WTC11 (cell line): ENCODE measurements around the gene FBXO31. TPM values are rescaled to one million over a fixed set of nuclear protein-coding genes. Genes with fewer than 3 reads are reported as not detected.
"Not testable (repeated sequence)": the region's sequence is repeated elsewhere in the genome, so short reads cannot be mapped to it uniquely, and the experiment has no call there.

ENCODE experiments used
- ATAC-seq: fragments of 200-7000 bp; cut with Tn5 transposase; 2 replicates; pipeline ENCODE4 v1.10.0; 2021; ENCODE audit warnings: mild to moderate bottlenecking, moderate library complexity
- CTCF ChIA-PET: fragments of 300-600 bp; sonication (Branson Sonifier 250); formaldehyde crosslinking; loops from one replicate; lab custom pipeline; 2021; ENCODE audit warnings: antibody characterized with exemption; lab: Charles Lee
- POLR2A ChIA-PET: fragments of 350-600 bp; sonication (Branson Sonifier 250); formaldehyde crosslinking; loops from one replicate; lab custom pipeline; 2021; ENCODE audit warnings: antibody characterized with exemption; lab: Charles Lee
- DNase-seq: peaks from one replicate; pipeline ENCODE4 v3.0.0; 2021; ENCODE audit warnings: low spot score
- H3K27ac Mint-ChIP-seq: 2 replicates; pipeline ENCODE4 v1.8.0; 2021; ENCODE audit warnings: mixed read lengths
- H3K27me3 Mint-ChIP-seq: 2 replicates; pipeline ENCODE4 v1.8.0; 2021; ENCODE audit warnings: low read depth, mild to moderate bottlenecking, moderate library complexity, mixed read lengths
- H3K36me3 Mint-ChIP-seq: 2 replicates; pipeline ENCODE4 v1.8.0; 2021; ENCODE audit warnings: mixed read lengths
- H3K4me1 Mint-ChIP-seq: 2 replicates; pipeline ENCODE4 v1.8.0; 2022; ENCODE audit warnings: mixed read lengths
- H3K4me3 Mint-ChIP-seq: 2 replicates; pipeline ENCODE4 v1.8.0; 2021; ENCODE audit warnings: mild to moderate bottlenecking, moderate library complexity, mixed read lengths
- H3K9me3 Mint-ChIP-seq: 2 replicates; pipeline ENCODE4 v1.8.0; 2021; ENCODE audit warnings: mixed read lengths
- CDX4 ChIP-seq: fragments of 250-450 bp; sonication (Bioruptor Pico); IDR thresholded peaks from 2 replicates; pipeline ENCODE4 v1.9.0; 2021; ENCODE audit warnings: moderate library complexity, mild to moderate bottlenecking, inconsistent platforms, borderline replicate concordance
- GTF2I ChIP-seq: fragments of 250-450 bp; sonication (Bioruptor Pico); conservative IDR thresholded peaks from 2 replicates; pipeline ENCODE4 v1.4.0; 2021; ENCODE audit warnings: mild to moderate bottlenecking
- KAT7 ChIP-seq: sonication (generic); formaldehyde crosslinking; IDR thresholded peaks from 2 replicates; pipeline ENCODE4 v1.8.1; 2023; ENCODE audit warnings: missing genetic modification reagents, mild to moderate bottlenecking, borderline replicate concordance
- MAX ChIP-seq: sonication (generic); formaldehyde crosslinking; IDR thresholded peaks from 2 replicates; pipeline ENCODE4 v1.8.0; 2022; ENCODE audit warnings: mild to moderate bottlenecking, missing genetic modification reagents
- NFYB ChIP-seq: sonication (generic); formaldehyde crosslinking; conservative IDR thresholded peaks from 2 replicates; pipeline ENCODE4 v1.8.0; 2022; ENCODE audit warnings: low read depth, missing genetic modification reagents
- ZMAT4 ChIP-seq: fragments of 250-450 bp; sonication (Bioruptor Pico); IDR thresholded peaks from 2 replicates; pipeline ENCODE4 v1.9.0; 2021; ENCODE audit warnings: mild to moderate bottlenecking
- ZNF263 ChIP-seq: sonication (generic); formaldehyde crosslinking; IDR thresholded peaks from 2 replicates; pipeline ENCODE4 v1.8.1; 2022; ENCODE audit warnings: low read depth, mild to moderate bottlenecking, moderate library complexity, missing genetic modification reagents
- ZNF317 ChIP-seq: sonication (generic); formaldehyde crosslinking; IDR thresholded peaks from 2 replicates; pipeline ENCODE4 v1.8.1; 2023; ENCODE audit warnings: low read depth, mild to moderate bottlenecking, moderate library complexity, missing genetic modification reagents, borderline replicate concordance
- ZNF532 ChIP-seq: fragments of 250-450 bp; sonication (Bioruptor Pico); IDR thresholded peaks from 2 replicates; pipeline ENCODE4 v1.9.0; 2021; ENCODE audit warnings: mild to moderate bottlenecking, borderline replicate concordance
- total RNA-seq: library from RNA; stranded (reverse); gene quantifications from 3 replicates; pipeline ENCODE4 v1.2.3, GENCODE V29; 2021
- TF ChIP-seq, protein P1 (sequence below): sonication (generic); formaldehyde crosslinking; conservative IDR thresholded peaks from 2 replicates; pipeline ENCODE4 v1.8.1; 2022; ENCODE audit warnings: mild to moderate bottlenecking, missing genetic modification reagents
- TF ChIP-seq, protein P2 (sequence below): sonication (generic); formaldehyde crosslinking; IDR thresholded peaks from 2 replicates; pipeline ENCODE4 v1.8.0; 2023; ENCODE audit warnings: missing genetic modification reagents, mild to moderate bottlenecking, borderline replicate concordance
- TF ChIP-seq, protein P3 (sequence below): sonication (generic); formaldehyde crosslinking; IDR thresholded peaks from 2 replicates; pipeline ENCODE4 v1.8.1; 2022; ENCODE audit warnings: mild to moderate bottlenecking, moderate library complexity, missing genetic modification reagents

Gene FBXO31
- total RNA-seq, 1 experiment from 2014 or later, result 22.6 TPM

GRCh38 chr16:87387942-87388817 lies 4.6 kb upstream of the FBXO31 start (continued):
- TF ChIP-seq, protein P1, sequence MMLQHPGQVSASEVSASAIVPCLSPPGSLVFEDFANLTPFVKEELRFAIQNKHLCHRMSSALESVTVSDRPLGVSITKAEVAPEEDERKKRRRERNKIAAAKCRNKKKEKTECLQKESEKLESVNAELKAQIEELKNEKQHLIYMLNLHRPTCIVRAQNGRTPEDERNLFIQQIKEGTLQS (CRISPR knock-in tag), result no peak
- TF ChIP-seq GTF2I (CRISPR knock-in tag), result no peak
- TF ChIP-seq, protein P2, sequence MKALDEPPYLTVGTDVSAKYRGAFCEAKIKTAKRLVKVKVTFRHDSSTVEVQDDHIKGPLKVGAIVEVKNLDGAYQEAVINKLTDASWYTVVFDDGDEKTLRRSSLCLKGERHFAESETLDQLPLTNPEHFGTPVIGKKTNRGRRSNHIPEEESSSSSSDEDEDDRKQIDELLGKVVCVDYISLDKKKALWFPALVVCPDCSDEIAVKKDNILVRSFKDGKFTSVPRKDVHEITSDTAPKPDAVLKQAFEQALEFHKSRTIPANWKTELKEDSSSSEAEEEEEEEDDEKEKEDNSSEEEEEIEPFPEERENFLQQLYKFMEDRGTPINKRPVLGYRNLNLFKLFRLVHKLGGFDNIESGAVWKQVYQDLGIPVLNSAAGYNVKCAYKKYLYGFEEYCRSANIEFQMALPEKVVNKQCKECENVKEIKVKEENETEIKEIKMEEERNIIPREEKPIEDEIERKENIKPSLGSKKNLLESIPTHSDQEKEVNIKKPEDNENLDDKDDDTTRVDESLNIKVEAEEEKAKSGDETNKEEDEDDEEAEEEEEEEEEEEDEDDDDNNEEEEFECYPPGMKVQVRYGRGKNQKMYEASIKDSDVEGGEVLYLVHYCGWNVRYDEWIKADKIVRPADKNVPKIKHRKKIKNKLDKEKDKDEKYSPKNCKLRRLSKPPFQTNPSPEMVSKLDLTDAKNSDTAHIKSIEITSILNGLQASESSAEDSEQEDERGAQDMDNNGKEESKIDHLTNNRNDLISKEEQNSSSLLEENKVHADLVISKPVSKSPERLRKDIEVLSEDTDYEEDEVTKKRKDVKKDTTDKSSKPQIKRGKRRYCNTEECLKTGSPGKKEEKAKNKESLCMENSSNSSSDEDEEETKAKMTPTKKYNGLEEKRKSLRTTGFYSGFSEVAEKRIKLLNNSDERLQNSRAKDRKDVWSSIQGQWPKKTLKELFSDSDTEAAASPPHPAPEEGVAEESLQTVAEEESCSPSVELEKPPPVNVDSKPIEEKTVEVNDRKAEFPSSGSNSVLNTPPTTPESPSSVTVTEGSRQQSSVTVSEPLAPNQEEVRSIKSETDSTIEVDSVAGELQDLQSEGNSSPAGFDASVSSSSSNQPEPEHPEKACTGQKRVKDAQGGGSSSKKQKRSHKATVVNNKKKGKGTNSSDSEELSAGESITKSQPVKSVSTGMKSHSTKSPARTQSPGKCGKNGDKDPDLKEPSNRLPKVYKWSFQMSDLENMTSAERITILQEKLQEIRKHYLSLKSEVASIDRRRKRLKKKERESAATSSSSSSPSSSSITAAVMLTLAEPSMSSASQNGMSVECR, result no peak
- TF ChIP-seq ZNF263 (CRISPR knock-in tag), result no peak
- no peak for TF ChIP-seq KAT7 (CRISPR knock-in tag)
- TF ChIP-seq ZNF532, result no peak
- peak; percentile 31; the same call in 1 of the 2 replicates for TF ChIP-seq MAX (CRISPR knock-in tag)
- no peak for TF ChIP-seq CDX4
- TF ChIP-seq, protein P3, sequence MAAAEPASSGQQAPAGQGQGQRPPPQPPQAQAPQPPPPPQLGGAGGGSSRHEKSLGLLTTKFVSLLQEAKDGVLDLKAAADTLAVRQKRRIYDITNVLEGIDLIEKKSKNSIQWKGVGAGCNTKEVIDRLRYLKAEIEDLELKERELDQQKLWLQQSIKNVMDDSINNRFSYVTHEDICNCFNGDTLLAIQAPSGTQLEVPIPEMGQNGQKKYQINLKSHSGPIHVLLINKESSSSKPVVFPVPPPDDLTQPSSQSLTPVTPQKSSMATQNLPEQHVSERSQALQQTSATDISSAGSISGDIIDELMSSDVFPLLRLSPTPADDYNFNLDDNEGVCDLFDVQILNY, result no peak
- no peak for TF ChIP-seq ZMAT4 (CRISPR knock-in tag)
- peak; percentile 91 for TF ChIP-seq NFYB (CRISPR knock-in tag)
- TF ChIP-seq ZNF317 (CRISPR knock-in tag), result no peak

DNA sequence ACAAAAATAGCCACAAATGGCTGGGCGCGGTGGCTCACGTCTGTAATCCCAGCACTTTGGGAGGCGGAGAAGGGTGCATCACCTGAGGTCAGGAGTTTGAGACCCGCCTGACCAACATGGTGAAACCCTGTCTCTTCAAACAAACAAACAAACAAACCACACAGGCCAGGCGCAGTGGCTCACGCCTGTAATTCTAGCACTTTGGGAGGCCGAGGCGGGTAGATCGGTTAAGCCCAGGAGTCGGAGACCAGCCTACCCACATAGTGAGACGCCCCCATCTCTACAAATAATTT lies 1.2 kb upstream of the FBXO31 start:
- H3K27me3 Mint-ChIP-seq, H3K36me3 Mint-ChIP-seq, DNase-seq, POLR2A ChIA-PET, ATAC-seq, H3K9me3 Mint-ChIP-seq: not testable (repeated sequence)
- H3K27ac Mint-ChIP-seq, result peak overlapping the region; percentile 94
- CTCF ChIA-PET, result interaction anchor here (0.7 to 2.1 kb wide), 2 partner anchors 10 to 246 kb away, joined by 3 to 19 read pairs; no protein-coding TSS in a partner anchor
- peak overlapping the region; percentile 80 for H3K4me3 Mint-ChIP-seq
- peaks cover 39% of the 10 kb centered on the region for H3K4me1 Mint-ChIP-seq
